ENCODE data around the gene RNU1-3. TPM values are rescaled to one million over a fixed set of nuclear protein-coding genes. Genes with fewer than 3 reads are reported as not detected.
A peak's percentile ranks its signal among the peaks of the same experiment; 100 is the strongest.
"Not testable (repeated sequence)": the region's sequence is repeated elsewhere in the genome, so short reads cannot be mapped to it uniquely, and the experiment has no call there.

RNU1-3 gene
- total RNA-seq, 2 donors from 2014 or later = 1,159 to 2,517 TPM

- H3K27me3 ChIP-seq; H3K9me3 ChIP-seq; H3K27ac ChIP-seq; intact Hi-C loops (cut with DNase I); H3K9ac ChIP-seq (ENCODE audit: low read depth in 2 of 2, low read length in 2 of 2); H3K4me3 ChIP-seq; H3K36me3 ChIP-seq; DNase-seq: not testable (repeated sequence)
- peaks cover 13% of the 10 kb centered on the region for H3K4me1 ChIP-seq
Observed at GRCh38 chr1:16648250-16648649, 18.5 kb downstream of the RNU1-3 start.

- H3K4me1 ChIP-seq = peaks cover 21% of the 10 kb centered on the region
- DNase-seq = peak; percentile 39
- H3K27me3 ChIP-seq; H3K4me3 ChIP-seq; H3K36me3 ChIP-seq; H3K9me3 ChIP-seq; intact Hi-C loops (cut with DNase I); H3K9ac ChIP-seq (ENCODE audit: low read depth in 2 of 2, low read length in 2 of 2); H3K27ac ChIP-seq: not testable (repeated sequence)
Observed at GRCh38 chr1:16647179-16648176, 19.3 kb downstream of the RNU1-3 start.

GRCh38 chr1:16646716-16647115, 20.0 kb downstream of the RNU1-3 start:
- H3K9me3 ChIP-seq; DNase-seq; H3K4me3 ChIP-seq; H3K27me3 ChIP-seq; H3K27ac ChIP-seq; intact Hi-C loops (cut with DNase I); H3K9ac ChIP-seq (ENCODE audit: low read depth in 2 of 2, low read length in 2 of 2); H3K36me3 ChIP-seq: not testable (repeated sequence)
- H3K4me1 ChIP-seq = peaks cover 26% of the 10 kb centered on the region

GRCh38 chr1:16646061-16646664, 20.6 kb downstream of the RNU1-3 start:
- intact Hi-C loops (cut with DNase I); H3K4me3 ChIP-seq: not testable (repeated sequence)
- DNase-seq = peak; percentile 22

GRCh38 chr1:16645271-16646060, 21.3 kb downstream of the RNU1-3 start:
- Histone ChIP-seq H3K4me1 (peaks cover 26% of the 10 kb centered on the region), H3K27ac (peak overlapping the region; percentile 62), H3K9ac (ENCODE audit: low read depth in 2 of 2, low read length in 2 of 2) (peak overlapping the region; percentile 91 to 98), H3K4me3 (peak overlapping the region; percentile 81)
- intact Hi-C loops (cut with DNase I); H3K27me3 ChIP-seq; H3K36me3 ChIP-seq; H3K9me3 ChIP-seq: not testable (repeated sequence)
- peak; percentile 57 for DNase-seq

More at GRCh38 chr1:16646061-16646664, 20.6 kb downstream of the RNU1-3 start:
- H3K36me3 ChIP-seq; H3K9ac ChIP-seq (ENCODE audit: low read depth in 2 of 2, low read length in 2 of 2); H3K27ac ChIP-seq; H3K9me3 ChIP-seq; H3K27me3 ChIP-seq: not testable (repeated sequence)
- peaks cover 26% of the 10 kb centered on the region for H3K4me1 ChIP-seq

GRCh38 chr1:16644482-16645270, 22.1 kb downstream of the RNU1-3 start:
- H3K9ac ChIP-seq (ENCODE audit: low read depth in 2 of 2, low read length in 2 of 2) = peak overlapping the region; percentile 91 to 98
- H3K27me3 ChIP-seq; H3K36me3 ChIP-seq; H3K9me3 ChIP-seq; intact Hi-C loops (cut with DNase I): not testable (repeated sequence)
- peak; percentile 35 for TF ChIP-seq CTCF (IDR thresholded peaks at IDR 0.05)
- peak; percentile 100 for DNase-seq
- H3K4me3 ChIP-seq = peak overlapping the region; percentile 81
- H3K27ac ChIP-seq = peak overlapping the region; percentile 62
- peaks cover 26% of the 10 kb centered on the region for H3K4me1 ChIP-seq

- DNase-seq = no peak
- Histone ChIP-seq H3K27me3 (no peaks in the 10 kb centered on the region), H3K9me3 (no peaks in the 10 kb centered on the region), H3K4me1 (peaks cover 26% of the 10 kb centered on the region), H3K4me3 (peak overlapping the region; percentile 81), H3K36me3 (no peaks in the 10 kb centered on the region), H3K27ac (peak overlapping the region; percentile 62), H3K9ac (ENCODE audit: low read depth in 2 of 2, low read length in 2 of 2) (peak overlapping the region; percentile 91 to 98)
- TF ChIP-seq CTCF (IDR thresholded peaks at IDR 0.05) = no peak
- intact Hi-C loops (cut with DNase I) = no loop called here
Observed at GRCh38 chr1:16644193-16644481, 22.6 kb downstream of the RNU1-3 start.

DNA sequence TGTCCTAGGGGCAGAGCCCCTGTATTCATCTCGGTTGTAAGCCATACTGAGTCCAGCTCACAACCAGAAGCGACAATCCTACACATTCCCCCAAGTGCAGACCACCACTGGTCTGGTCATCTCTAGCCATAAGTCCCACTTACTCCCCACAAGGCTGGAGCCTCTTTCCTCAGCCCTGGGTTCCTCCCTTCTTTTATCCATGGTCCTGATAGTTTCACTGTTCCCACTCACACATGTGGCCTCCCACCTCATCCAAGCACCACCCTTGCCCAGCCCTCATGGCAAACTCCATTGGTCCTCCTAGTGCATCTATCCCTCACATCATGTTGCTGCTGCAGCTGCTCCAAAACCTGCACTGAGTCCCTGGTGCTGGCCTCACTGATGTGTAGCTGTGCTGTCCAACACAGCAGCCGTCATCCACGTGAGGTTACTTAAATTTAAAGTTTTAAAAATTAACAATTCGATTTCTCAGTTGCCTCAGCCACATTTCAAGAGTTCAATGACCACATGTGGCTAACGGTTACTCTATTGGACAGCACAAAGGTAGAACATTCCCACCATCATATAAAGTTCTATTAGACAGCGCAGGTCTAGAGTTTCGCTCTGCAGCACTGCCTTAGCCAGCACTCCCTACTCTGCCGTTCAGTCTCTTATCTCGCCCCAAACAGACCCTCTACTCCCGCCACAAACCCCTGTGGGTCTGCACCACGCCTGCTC, 23.1 kb downstream of the RNU1-3 start:
- Histone ChIP-seq H3K27ac (peak overlapping the region; percentile 62), H3K4me3 (peak overlapping the region; percentile 81), H3K4me1 (peaks cover 26% of the 10 kb centered on the region), H3K9ac (ENCODE audit: low read depth in 2 of 2, low read length in 2 of 2) (peak overlapping the region; percentile 91 to 98)
- intact Hi-C loops (cut with DNase I); H3K36me3 ChIP-seq; H3K27me3 ChIP-seq; H3K9me3 ChIP-seq: not testable (repeated sequence)
- DNase-seq = peak; percentile 60

DNA sequence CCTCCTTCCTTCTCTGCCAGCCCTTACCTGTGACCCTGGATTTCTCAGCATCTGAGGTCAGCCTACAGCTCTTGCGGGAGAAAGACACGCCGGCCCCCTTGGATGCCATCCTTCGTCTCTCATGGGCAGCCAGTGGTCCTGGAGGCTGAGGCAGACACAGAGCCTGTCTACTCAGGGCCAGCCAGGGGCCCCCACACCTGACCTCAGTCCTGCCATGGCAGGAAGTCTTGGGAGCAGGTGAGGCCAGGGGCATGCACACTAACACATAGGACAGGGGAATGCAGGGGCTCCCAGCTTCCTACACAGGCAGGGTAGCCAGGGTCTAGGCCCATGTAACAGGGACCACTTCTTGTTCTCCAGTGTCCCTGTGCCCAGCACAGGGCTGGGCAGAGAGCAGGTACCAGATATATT, 23.7 kb downstream of the RNU1-3 start:
- Histone ChIP-seq H3K4me1 (peaks cover 26% of the 10 kb centered on the region), H3K9ac (ENCODE audit: low read depth in 2 of 2, low read length in 2 of 2) (peak overlapping the region; percentile 19 to 91), H3K4me3 (peak overlapping the region; percentile 0), H3K27ac (peak overlapping the region; percentile 64)
- H3K27me3 ChIP-seq; intact Hi-C loops (cut with DNase I); H3K9me3 ChIP-seq; H3K36me3 ChIP-seq: not testable (repeated sequence)
- DNase-seq = peak; percentile 64

All from colonic mucosa (tissue), 4 donors.